Muscle layer of duodenum (tissue), 2 donors: ENCODE measurements around the gene CDKN1C.

ENCODE experiments used
- H3K27ac ChIP-seq: one replicate; pipeline ENCODE4 v1.7.0; 2013; ENCODE audit warnings: mild to moderate bottlenecking, low read length
- H3K27me3 ChIP-seq: one replicate; pipeline ENCODE4 v1.7.0; 2013; ENCODE audit warnings: low read depth, mild to moderate bottlenecking, control low read depth, low read length
- H3K36me3 ChIP-seq, 2 donors: one replicate each; pipeline ENCODE4 v1.7.0; 2013; ENCODE audit warnings: low read length in 2 of 2, control low read depth in 1 of 2, mild to moderate bottlenecking in 1 of 2; ENCODE audit not compliant: insufficient read depth in 2 of 2, control insufficient read depth in 1 of 2
- H3K4me1 ChIP-seq, 2 donors: one replicate each; pipeline ENCODE4 v1.7.0; 2013; ENCODE audit warnings: low read length in 2 of 2, mild to moderate bottlenecking in 2 of 2, control low read depth in 1 of 2, moderate library complexity in 1 of 2; ENCODE audit not compliant: insufficient read depth in 2 of 2, control insufficient read depth in 1 of 2
- H3K4me3 ChIP-seq, 2 donors: one replicate each; pipeline ENCODE4 v1.7.0; 2013; ENCODE audit warnings: low read length in 2 of 2, low read depth in 1 of 2, mild to moderate bottlenecking in 1 of 2
- H3K9me3 ChIP-seq, 2 donors: one replicate each; pipeline ENCODE4 v1.7.0; 2013; ENCODE audit warnings: low read length in 2 of 2, control low read depth in 1 of 2, mild to moderate bottlenecking in 1 of 2; ENCODE audit not compliant: control insufficient read depth in 1 of 2
- donor health status: healthy.

CDKN1C gene

GRCh38 chr11:2846056-2846455 lies 39.5 kb downstream of the CDKN1C start:
- no peak overlapping the region for H3K27ac ChIP-seq
- H3K4me3 ChIP-seq = no peak overlapping the region
- H3K9me3 ChIP-seq = no peaks in the 10 kb centered on the region
- H3K27me3 ChIP-seq = no peaks in the 10 kb centered on the region
- no peaks in the 10 kb centered on the region for H3K4me1 ChIP-seq
- H3K36me3 ChIP-seq = no peaks in the 10 kb centered on the region

GRCh38 chr11:2844996-2845395 lies 40.6 kb downstream of the CDKN1C start:
- Histone ChIP-seq H3K9me3 (no peaks in the 10 kb centered on the region), H3K27ac (no peak overlapping the region), H3K36me3 (no peaks in the 10 kb centered on the region), H3K27me3 (no peaks in the 10 kb centered on the region), H3K4me1 (no peaks in the 10 kb centered on the region), H3K4me3 (no peak overlapping the region)

GRCh38 chr11:2844116-2844842 lies 41.3 kb downstream of the CDKN1C start:
- H3K4me1 ChIP-seq = no peaks in the 10 kb centered on the region
- no peak overlapping the region for H3K4me3 ChIP-seq
- H3K36me3 ChIP-seq = no peaks in the 10 kb centered on the region
- H3K27ac ChIP-seq = no peak overlapping the region
- H3K27me3 ChIP-seq = no peaks in the 10 kb centered on the region
- H3K9me3 ChIP-seq = no peaks in the 10 kb centered on the region

GRCh38 chr11:2843551-2843950 lies 42.0 kb downstream of the CDKN1C start:
- Histone ChIP-seq H3K9me3 (no peaks in the 10 kb centered on the region), H3K4me1 (no peaks in the 10 kb centered on the region), H3K36me3 (no peaks in the 10 kb centered on the region), H3K27me3 (no peaks in the 10 kb centered on the region), H3K27ac (no peak overlapping the region), H3K4me3 (no peak overlapping the region)

- Histone ChIP-seq H3K27ac (no peak overlapping the region), H3K4me1 (no peaks in the 10 kb centered on the region), H3K9me3 (no peaks in the 10 kb centered on the region), H3K27me3 (no peaks in the 10 kb centered on the region), H3K4me3 (no peak overlapping the region), H3K36me3 (no peaks in the 10 kb centered on the region)
Observed at GRCh38 chr11:2842876-2843275, 42.7 kb downstream of the CDKN1C start.

- Histone ChIP-seq H3K27me3 (no peaks in the 10 kb centered on the region), H3K9me3 (no peaks in the 10 kb centered on the region), H3K4me1 (peaks cover 0 to 10% of the 10 kb centered on the region in 2 donors), H3K27ac (no peak overlapping the region), H3K36me3 (no peaks in the 10 kb centered on the region), H3K4me3 (no peak overlapping the region)
Observed at GRCh38 chr11:2841411-2842190, 44.0 kb downstream of the CDKN1C start.

GRCh38 chr11:2839395-2839943 lies 46.1 kb downstream of the CDKN1C start:
- peaks cover 0 to 10% of the 10 kb centered on the region in 2 donors for H3K4me1 ChIP-seq

GRCh38 chr11:2838676-2839294 lies 46.8 kb downstream of the CDKN1C start:
- Histone ChIP-seq H3K27me3 (no peaks in the 10 kb centered on the region), H3K27ac (no peak overlapping the region), H3K36me3 (no peaks in the 10 kb centered on the region), H3K4me3 (no peak overlapping the region), H3K4me1 (peaks cover 0 to 10% of the 10 kb centered on the region in 2 donors), H3K9me3 (no peaks in the 10 kb centered on the region)

More at GRCh38 chr11:2839395-2839943, 46.1 kb downstream of the CDKN1C start:
- Histone ChIP-seq H3K9me3 (no peaks in the 10 kb centered on the region), H3K27ac (no peak overlapping the region), H3K27me3 (no peaks in the 10 kb centered on the region), H3K4me3 (no peak overlapping the region), H3K36me3 (no peaks in the 10 kb centered on the region)

- Histone ChIP-seq H3K4me1 (peaks cover 0 to 10% of the 10 kb centered on the region in 2 donors), H3K27ac (no peak overlapping the region), H3K36me3 (no peaks in the 10 kb centered on the region), H3K9me3 (no peaks in the 10 kb centered on the region), H3K27me3 (no peaks in the 10 kb centered on the region), H3K4me3 (no peak overlapping the region)
Observed at GRCh38 chr11:2838091-2838490, 47.5 kb downstream of the CDKN1C start.

- Histone ChIP-seq H3K4me3 (no peak overlapping the region), H3K36me3 (no peaks in the 10 kb centered on the region), H3K27ac (no peak overlapping the region), H3K9me3 (no peaks in the 10 kb centered on the region), H3K4me1 (peaks cover 0 to 10% of the 10 kb centered on the region in 2 donors), H3K27me3 (no peaks in the 10 kb centered on the region)
Observed at GRCh38 chr11:2837651-2838050, 47.9 kb downstream of the CDKN1C start.

- Histone ChIP-seq H3K36me3 (no peaks in the 10 kb centered on the region), H3K27ac (no peak overlapping the region), H3K27me3 (no peaks in the 10 kb centered on the region), H3K4me3 (no peak overlapping the region), H3K4me1 (peaks cover 0 to 10% of the 10 kb centered on the region in 2 donors), H3K9me3 (no peaks in the 10 kb centered on the region)
Observed at GRCh38 chr11:2837096-2837601, 48.4 kb downstream of the CDKN1C start.
